ENCODE results near the gene UBQLN4.
A peak's percentile ranks its signal among the peaks of the same experiment; 100 is the strongest.

Gene UBQLN4

DNA sequence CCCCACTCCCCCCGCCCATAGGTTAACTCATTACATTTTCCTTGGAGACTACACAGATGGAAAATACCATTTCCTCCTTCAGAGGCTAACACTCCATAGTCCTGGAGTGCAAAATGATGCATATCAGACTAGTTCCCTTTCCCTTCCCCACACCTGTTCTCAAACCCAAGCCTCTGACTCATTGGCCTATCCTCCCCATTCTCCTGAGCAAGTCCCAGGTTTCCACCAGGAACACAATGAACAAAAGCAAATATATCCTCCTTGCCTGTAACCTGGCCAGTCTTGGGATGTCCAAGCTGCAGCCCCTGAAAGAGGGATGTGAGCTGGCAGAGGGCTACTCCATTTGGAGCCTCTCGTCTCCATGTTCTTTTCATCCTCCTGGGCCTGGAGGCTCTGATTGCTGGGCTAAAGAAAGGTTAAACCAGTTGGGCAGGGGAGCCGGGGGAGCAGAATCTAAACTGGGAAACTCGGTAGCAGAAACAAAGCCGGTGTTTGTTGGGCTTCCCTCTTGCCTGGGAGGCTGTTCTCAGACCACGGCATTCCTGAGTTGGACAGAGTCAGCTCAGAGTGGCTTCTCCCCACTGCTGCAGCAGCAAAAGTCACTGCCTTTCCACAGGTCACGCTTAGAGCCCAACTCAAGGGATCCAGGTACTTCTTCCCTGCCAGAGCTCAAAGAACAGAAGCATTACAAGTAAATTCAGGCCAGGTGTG lies 46.8 kb downstream of the UBQLN4 start:
- no peak for DNase-seq

DNA sequence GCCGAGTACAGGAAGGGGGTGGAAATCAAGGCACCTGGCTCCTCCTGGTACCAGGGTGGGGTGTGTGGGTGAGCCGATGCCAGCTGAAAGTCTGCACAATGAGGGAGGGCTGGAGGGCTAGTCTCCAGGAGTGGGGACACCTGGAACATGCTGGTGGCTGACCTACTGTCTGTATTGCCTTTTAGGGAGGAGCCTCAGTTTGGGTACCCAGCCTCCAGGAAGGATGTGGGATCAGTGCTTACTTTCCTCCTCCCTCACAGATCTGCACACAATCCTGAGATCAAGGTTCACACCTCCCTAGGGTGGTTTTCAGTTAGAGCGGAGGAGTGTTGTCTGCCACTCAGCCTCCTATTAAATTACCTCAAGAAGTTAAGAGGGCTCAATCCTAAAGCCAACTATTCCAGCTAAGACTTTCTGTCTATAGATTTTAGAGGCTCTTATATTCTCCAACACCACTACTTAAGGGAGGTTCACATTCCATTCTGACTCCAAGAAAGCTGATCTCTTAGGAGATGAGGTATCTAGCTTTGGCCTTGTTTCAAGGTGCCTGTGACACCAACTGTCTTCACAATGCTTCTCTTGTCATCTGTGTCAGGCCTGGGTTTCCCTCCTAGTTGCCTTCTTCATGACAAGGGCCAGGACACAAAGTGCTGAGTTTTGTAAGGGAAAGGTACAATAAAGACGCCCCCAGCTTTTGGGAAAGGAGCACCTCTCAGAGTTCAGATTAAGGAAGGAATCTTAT lies 48.6 kb downstream of the UBQLN4 start:
- DNase-seq = no peak

DNA sequence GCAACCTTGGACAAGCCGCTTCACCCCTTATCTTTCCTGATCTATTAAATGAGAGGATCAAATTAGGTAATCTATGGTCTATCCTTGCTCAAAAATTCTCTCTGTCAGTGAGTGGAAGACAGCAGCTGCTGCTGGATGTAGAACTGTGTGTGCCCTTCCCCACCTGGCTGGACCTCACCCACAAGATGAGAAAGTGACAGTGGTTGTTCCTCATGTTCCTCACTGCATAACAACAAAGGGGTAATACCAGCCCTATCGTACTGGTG lies 49.7 kb downstream of the UBQLN4 start:
- DNase-seq = no peak

DNA sequence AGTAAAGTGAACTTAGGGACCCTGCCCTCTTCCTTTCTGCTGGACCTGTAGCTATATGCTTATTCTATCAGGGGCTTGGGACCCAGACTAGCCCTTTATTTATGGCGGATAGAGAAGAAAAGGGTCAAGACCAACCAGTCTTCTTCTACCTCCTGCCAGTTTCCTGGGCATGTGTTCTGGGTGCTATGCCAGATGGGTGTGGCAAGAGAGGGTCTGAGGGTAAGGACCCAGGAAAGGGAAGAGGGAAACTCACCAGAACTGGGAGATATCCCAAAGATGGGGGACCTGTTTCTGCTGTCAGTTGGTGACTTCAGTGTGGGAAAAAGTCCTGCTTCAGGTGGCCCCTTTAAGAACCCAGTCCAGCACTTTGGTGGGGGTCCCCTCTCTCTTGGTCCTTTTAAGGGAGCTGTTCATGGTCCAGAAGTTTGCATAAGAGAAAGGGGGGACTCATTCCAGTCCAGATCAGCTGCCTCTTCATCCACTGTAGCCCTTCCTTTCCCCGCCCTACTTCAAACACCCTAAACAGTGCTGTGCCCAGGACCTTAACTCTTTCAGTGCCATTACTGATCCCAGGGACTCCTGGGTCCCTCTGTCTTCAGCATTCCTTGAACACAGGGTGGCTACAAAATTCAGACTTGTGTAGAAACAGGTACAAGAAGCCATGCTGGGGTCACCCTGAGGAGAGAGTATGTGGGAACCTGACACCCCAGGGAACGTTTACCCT lies 51.2 kb downstream of the UBQLN4 start:
- no peak for DNase-seq

DNA sequence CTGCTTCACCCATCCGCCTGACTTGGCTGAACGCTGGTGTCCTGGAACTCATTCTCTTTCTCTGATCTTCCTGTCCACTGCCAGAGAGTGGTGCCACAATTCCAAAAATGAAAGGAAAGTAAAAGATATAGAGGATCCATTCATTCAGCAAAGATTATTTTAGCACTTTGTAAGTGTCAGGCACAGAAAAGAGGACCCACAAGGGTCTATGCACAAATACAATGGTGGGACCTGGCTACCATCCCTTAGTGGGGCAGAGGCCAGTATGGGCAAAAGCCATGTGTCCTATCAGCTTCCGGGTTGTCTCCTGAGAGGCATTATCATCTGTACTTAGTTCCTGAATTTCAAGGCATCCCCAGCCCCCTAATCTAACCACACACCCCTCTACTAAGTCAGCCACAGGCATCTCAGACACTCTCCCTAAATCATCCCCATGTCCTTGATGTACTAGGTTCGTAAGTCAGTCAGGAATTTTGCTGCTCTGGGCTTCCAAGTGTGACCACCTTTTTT lies 51.9 kb downstream of the UBQLN4 start:
- DNase-seq = no peak

DNA sequence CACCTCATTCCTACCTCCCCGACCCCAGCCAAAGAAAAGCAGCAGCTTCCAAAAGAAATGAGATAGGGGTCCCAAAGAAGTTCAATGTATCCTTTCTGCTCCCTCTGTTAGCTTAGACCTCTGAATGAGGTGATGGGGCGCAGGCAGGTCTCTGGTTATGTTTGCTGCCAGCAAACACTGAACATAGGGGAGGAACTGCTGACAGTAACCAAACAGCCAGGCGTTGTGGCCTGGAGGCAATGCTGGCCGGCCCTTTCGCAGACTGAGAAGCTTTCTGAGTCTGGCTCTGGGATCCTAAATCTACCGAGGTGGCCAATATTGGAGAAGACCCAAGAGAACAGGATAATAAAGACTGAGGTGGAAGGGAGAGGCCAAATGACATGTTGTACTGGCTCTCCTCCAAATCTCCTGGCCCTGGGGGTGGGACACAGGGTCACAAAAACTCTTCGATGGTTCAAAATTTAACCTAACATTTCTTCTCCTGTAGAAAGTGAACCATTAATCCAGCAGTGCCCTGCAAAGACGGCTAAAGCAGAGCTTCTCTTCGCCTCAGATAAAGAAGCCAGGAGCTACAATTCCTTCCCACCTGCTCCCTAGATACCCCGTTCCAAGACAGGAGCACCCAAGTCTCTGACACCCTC lies 52.5 kb downstream of the UBQLN4 start:
- no peak for DNase-seq

DNA sequence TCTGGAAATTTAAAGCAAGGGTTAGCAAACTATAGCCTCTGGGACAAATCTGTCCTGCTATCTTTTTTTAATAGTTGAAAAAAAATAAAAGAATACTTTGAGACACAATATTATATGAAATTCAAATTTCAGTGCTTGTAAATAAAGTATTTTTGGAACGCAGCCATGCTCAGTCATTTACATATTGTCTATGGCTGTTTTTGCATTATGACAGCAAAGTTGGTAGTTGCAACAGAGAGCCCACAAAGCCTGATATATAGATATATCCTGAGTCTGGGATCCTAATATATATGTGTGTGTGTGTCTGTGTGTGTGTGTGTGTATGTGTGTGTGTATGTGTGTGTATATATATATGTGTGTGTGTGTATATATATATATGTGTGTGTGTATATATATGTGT lies 53.6 kb downstream of the UBQLN4 start:
- no peak for DNase-seq

DNA sequence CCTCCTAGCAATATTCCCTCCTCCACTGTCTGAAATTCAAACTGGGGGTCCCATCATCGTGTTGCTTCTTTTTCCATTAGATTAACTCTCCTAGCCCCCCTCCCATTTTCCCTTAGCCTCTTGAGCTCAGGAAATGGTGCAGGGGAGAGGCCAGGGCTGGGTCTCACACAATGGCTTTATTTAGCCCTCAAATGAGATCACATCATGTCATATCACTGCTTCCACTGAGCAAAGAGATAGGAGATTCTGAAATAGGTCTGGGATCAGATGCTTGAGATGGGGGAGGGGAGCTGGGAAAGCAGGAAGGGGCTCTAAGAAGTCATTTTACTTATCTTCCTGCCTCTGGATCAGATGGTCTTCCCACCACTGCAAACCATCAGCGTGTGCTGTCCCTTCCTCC lies 57.4 kb downstream of the UBQLN4 start:
- no peak for DNase-seq

DNA sequence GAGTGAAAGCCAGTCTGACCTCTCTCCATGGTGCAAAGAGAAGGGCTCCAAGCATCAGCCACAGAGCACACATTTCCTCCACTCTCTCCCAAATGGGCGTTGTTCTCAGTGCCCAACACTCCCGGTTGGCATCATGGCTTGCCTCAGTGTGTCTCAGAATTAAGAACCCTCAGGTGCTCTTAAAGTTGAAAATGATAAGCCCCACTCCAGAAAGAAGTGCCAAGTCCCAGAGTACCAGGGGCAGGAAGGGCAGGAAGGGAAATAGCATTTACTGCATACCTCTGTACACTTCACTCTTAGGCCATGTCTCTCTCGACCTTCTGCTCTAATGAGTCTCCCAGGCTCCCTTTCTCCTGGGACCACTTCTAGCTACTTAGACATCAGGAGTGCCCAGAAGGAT lies 60.0 kb downstream of the UBQLN4 start:
- DNase-seq = no peak

DNA sequence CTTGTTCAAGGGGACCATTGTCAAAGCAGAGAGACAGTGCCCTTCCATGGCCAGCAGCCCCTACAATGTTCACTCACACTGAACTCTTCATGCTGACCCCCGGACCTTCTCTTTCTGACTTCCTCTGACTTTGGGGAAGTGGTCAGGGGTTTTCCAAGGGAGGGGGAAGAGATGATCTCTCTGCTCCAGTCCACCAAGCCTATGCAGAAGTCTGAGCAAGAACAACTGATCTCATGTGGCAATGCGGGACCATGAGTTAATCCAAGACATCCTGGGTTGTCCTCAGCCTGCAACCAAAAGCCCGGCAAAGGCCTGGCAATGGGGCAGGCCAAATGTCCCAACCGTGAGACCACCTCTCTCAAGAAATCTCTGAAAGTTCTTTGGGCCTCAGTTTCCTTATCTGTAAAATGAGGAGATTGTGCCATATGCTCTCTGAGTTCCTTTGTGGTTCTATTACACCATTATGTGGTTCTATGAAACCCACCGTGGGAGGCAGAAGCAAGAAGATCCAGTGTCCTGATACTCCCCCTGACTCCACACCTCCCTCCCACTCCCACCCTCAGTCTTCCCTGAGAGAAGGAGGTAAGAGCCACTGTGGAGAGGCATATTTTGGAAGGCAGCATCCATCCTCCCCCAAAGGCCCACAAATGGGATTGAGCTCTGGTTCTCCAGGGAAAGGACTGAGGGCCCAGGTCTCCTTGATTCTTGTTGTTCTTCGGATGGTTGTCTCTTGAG lies 63.4 kb downstream of the UBQLN4 start:
- peak; percentile 72 for DNase-seq

DNA sequence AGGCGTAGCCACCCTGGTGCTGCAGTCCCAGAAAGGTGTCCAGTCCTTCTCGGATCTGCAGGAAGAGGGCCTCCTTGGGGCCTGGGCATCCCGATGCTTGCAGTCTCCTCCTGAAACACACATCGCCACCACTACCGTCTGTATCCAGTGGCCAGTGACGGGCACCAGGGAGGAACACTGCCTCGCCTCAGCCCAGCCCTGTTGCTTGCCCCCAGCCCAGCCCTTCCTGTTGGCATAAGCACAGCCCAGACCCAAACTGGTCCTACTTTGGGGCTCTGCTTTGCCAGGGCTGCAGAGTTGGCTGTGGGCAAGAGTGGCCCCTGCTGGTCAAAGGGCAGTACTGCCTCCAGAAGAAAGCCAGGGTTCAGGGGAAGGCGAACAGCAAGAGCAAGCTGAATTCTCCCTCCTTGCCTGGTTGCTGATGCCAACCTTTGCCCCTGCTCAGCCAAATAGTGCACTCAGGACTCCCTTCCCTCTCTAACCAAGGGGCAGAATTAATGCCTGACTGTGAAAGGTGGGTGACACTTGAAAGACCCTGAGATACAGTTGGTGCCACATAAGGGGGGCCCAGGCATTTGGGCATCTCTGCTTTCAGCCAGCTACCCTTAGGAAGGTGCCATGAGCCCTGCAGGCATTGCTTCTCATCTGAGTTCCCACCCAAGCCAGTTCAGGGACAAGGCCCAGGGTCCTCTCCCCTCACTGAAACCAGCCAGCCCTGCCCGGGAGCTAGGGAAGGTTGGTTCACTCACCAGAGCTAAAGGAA lies 64.2 kb downstream of the UBQLN4 start:
- DNase-seq = peak; percentile 83
